SK-MEL-5 (cell line): Measurements from ENCODE around the gene HBS1L. TPM values are rescaled to one million over a fixed set of nuclear protein-coding genes. Genes with fewer than 3 reads are reported as not detected.

Experiments used
- DNase-seq: peaks from one replicate; pipeline ENCODE4 v3.0.0-alpha.2; 2016; ENCODE audit warnings: low read depth, low spot score
- in situ Hi-C: cut with HindIII; loops from 2 replicates; pipeline ENCODE4 v1.10.0; 2016; ENCODE audit warnings: low sequenced_read_pairs, high pct_unique_total_duplicates, low pct_unique_long_range_greater_than_20kb
- total RNA-seq: library from RNA; depleted of rRNA; stranded (reverse); fragments of >200 nt; shearing (Covaris generic); gene quantifications from 2 replicates; pipeline ENCODE4 v1.2.3, GENCODE V29; 2014

HBS1L gene
- total RNA-seq, 1 experiment from 2014 or later: 122 TPM

- no peak for DNase-seq
- in situ Hi-C loops: no loop called here
These were observed 106.5 kb downstream of the HBS1L start for GRCh38 chr6:134948142-134948541.

GRCh38 chr6:134945045-134945444 lies 109.6 kb downstream of the HBS1L start:
- in situ Hi-C loops: no loop called here
- no peak for DNase-seq

GRCh38 chr6:134943522-134944111 lies 111.0 kb downstream of the HBS1L start:
- in situ Hi-C loops: no loop called here
- DNase-seq: no peak

GRCh38 chr6:134938896-134939295 lies 115.7 kb downstream of the HBS1L start:
- DNase-seq: no peak
- in situ Hi-C loops: no loop called here

- in situ Hi-C loops: no loop called here
- DNase-seq: no peak
These were observed 117.2 kb downstream of the HBS1L start for GRCh38 chr6:134937426-134937825.

GRCh38 chr6:134936931-134937330 lies 117.7 kb downstream of the HBS1L start:
- DNase-seq: no peak
- in situ Hi-C loops: no loop called here

GRCh38 chr6:134936476-134936875 lies 118.1 kb downstream of the HBS1L start:
- in situ Hi-C loops: no loop called here
- no peak for DNase-seq

- in situ Hi-C loops: no loop called here
- no peak for DNase-seq
These were observed 119.7 kb downstream of the HBS1L start for GRCh38 chr6:134934793-134935485.

- no peak for DNase-seq
- in situ Hi-C loops: no loop called here
These were observed 121.8 kb downstream of the HBS1L start for GRCh38 chr6:134932535-134933470.

GRCh38 chr6:134932098-134932497 lies 122.5 kb downstream of the HBS1L start:
- no peak for DNase-seq
- in situ Hi-C loops: no loop called here

- no peak for DNase-seq
- in situ Hi-C loops: no loop called here
These were observed 124.2 kb downstream of the HBS1L start for GRCh38 chr6:134930463-134930862.

- in situ Hi-C loops: no loop called here
- no peak for DNase-seq
These were observed 126.3 kb downstream of the HBS1L start for GRCh38 chr6:134928151-134928900.

GRCh38 chr6:134925800-134926199 lies 128.8 kb downstream of the HBS1L start:
- in situ Hi-C loops: no loop called here
- no peak for DNase-seq

GRCh38 chr6:134921721-134922261 lies 132.8 kb downstream of the HBS1L start:
- in situ Hi-C loops: no loop called here

GRCh38 chr6:134921276-134921675 lies 133.3 kb downstream of the HBS1L start:
- in situ Hi-C loops: no loop called here
- DNase-seq: no peak

More at GRCh38 chr6:134921721-134922261, 132.8 kb downstream of the HBS1L start:
- DNase-seq: peak; percentile 31

GRCh38 chr6:134920422-134920821 lies 134.2 kb downstream of the HBS1L start:
- no peak for DNase-seq
- in situ Hi-C loops: no loop called here

GRCh38 chr6:134918418-134918961 lies 136.1 kb downstream of the HBS1L start:
- no peak for DNase-seq

More at GRCh38 chr6:134918418-134918961, 136.1 kb downstream of the HBS1L start:
- in situ Hi-C loops: no loop called here
